ENCODE data around the gene SLC12A3.

Gene SLC12A3

GRCh38 chr16:56939801-56940200 is 74.8 kb downstream of the SLC12A3 start:
- TF ChIP-seq EZH2phosphoT487 (IDR thresholded peaks at IDR 0.05; ENCODE audit: low read depth) = no peak
- TF ChIP-seq, protein P1, sequence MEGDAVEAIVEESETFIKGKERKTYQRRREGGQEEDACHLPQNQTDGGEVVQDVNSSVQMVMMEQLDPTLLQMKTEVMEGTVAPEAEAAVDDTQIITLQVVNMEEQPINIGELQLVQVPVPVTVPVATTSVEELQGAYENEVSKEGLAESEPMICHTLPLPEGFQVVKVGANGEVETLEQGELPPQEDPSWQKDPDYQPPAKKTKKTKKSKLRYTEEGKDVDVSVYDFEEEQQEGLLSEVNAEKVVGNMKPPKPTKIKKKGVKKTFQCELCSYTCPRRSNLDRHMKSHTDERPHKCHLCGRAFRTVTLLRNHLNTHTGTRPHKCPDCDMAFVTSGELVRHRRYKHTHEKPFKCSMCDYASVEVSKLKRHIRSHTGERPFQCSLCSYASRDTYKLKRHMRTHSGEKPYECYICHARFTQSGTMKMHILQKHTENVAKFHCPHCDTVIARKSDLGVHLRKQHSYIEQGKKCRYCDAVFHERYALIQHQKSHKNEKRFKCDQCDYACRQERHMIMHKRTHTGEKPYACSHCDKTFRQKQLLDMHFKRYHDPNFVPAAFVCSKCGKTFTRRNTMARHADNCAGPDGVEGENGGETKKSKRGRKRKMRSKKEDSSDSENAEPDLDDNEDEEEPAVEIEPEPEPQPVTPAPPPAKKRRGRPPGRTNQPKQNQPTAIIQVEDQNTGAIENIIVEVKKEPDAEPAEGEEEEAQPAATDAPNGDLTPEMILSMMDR (IDR thresholded peaks at IDR 0.05; ENCODE audit: low read depth, low read length) = no peak
- Histone ChIP-seq H2AFZ (ENCODE audit: low read depth, low read length) (no peak overlapping the region), H3K4me2 (ENCODE audit: low read length) (peak overlapping the region; percentile 57), H3K4me3 (ENCODE audit: low read length) (no peak overlapping the region), H3K4me1 (ENCODE audit: low read length) (peaks cover 99% of the 10 kb centered on the region), H3K36me3 (replicated peaks; ENCODE audit: low read depth, low read length) (peaks cover 85% of the 10 kb centered on the region), H3K27ac (ENCODE audit: low read length) (peak overlapping the region; percentile 73; the same call in 1 of the 2 replicates), H4K20me1 (ENCODE audit: insufficient read depth, low read length) (peaks cover 74% of the 10 kb centered on the region), H3K79me2 (ENCODE audit: low read length) (peaks cover 71% of the 10 kb centered on the region), H3K9me3 (ENCODE audit: insufficient read depth, low read length) (no peaks in the 10 kb centered on the region), H3K9ac (ENCODE audit: low read length) (no peak overlapping the region), H3K27me3 (ENCODE audit: low read depth, low read length) (no peaks in the 10 kb centered on the region)

DNA sequence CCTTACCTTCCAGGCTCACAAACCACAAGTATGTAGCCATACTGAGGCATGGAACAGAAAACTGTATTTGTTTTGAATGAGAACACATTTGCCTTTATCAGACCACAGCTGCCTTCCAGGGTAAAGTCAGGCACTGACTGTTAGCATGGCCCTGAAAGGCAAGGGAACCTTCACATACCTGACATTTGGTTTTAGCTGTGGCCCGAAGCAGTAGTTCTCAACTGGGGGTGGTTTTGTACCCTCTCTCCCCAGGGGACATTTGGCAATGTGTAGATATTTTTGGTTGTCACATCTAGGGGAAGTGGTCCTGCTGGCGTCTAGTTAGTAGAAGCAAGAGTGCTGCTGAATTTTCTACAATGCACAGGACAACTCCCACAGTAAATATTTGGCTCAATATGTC is 76.1 kb downstream of the SLC12A3 start:
- peaks cover 61% of the 10 kb centered on the region for H4K20me1 ChIP-seq (ENCODE audit: insufficient read depth, low read length)
- no peaks in the 10 kb centered on the region for H3K27me3 ChIP-seq (ENCODE audit: low read depth, low read length)
- TF ChIP-seq EZH2phosphoT487 (IDR thresholded peaks at IDR 0.05; ENCODE audit: low read depth) = no peak
- TF ChIP-seq, protein P1 (IDR thresholded peaks at IDR 0.05; ENCODE audit: low read depth, low read length) = no peak
- peak overlapping the region; percentile 73 for H3K27ac ChIP-seq (ENCODE audit: low read length)
- H3K9ac ChIP-seq (ENCODE audit: low read length) = peak overlapping the region; percentile 20
- peaks cover 99% of the 10 kb centered on the region for H3K4me1 ChIP-seq (ENCODE audit: low read length)
- peaks cover 58% of the 10 kb centered on the region for H3K79me2 ChIP-seq (ENCODE audit: low read length)
- peaks cover 75% of the 10 kb centered on the region for H3K36me3 ChIP-seq (replicated peaks; ENCODE audit: low read depth, low read length)
- H3K4me2 ChIP-seq (ENCODE audit: low read length) = peak overlapping the region; percentile 57
- H3K4me3 ChIP-seq (ENCODE audit: low read length) = peak overlapping the region; percentile 9; the same call in 1 of the 2 replicates
- no peaks in the 10 kb centered on the region for H3K9me3 ChIP-seq (ENCODE audit: insufficient read depth, low read length)
- H2AFZ ChIP-seq (ENCODE audit: low read depth, low read length) = no peak overlapping the region

DNA sequence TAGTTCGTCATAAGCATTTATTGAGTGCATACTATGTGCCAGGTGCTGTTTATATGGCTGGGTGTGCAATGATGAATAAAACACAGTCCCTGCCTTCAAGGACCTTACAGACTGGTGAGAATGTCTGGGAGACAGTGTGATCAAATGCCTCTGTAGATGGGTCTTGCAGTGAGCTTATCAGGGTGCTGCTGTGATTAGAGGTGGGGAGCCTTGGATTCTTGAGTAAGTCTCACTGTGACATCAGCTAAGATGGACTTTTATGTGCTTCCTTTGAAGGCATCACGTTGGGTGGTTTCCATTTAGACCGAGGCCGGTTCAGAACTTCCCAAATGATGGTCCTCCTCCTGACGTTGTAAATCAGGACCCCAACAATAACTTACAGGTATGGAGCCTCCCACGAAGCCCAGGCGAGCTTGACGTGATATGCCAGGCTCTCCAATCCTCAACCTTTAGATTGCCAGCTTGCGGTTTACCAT is 76.9 kb downstream of the SLC12A3 start:
- Histone ChIP-seq H3K9me3 (ENCODE audit: insufficient read depth, low read length) (no peaks in the 10 kb centered on the region), H3K79me2 (ENCODE audit: low read length) (peaks cover 50% of the 10 kb centered on the region), H4K20me1 (ENCODE audit: insufficient read depth, low read length) (peaks cover 53% of the 10 kb centered on the region), H3K27me3 (ENCODE audit: low read depth, low read length) (no peaks in the 10 kb centered on the region), H3K36me3 (replicated peaks; ENCODE audit: low read depth, low read length) (peaks cover 73% of the 10 kb centered on the region), H3K4me3 (ENCODE audit: low read length) (peak overlapping the region; percentile 21), H3K4me1 (ENCODE audit: low read length) (peaks cover 97% of the 10 kb centered on the region), H3K27ac (ENCODE audit: low read length) (peak overlapping the region; percentile 97), H3K4me2 (ENCODE audit: low read length) (peak overlapping the region; percentile 68), H2AFZ (ENCODE audit: low read depth, low read length) (no peak overlapping the region), H3K9ac (ENCODE audit: low read length) (peak overlapping the region; percentile 6; the same call in 1 of the 2 replicates)
- TF ChIP-seq, protein P1 (IDR thresholded peaks at IDR 0.05; ENCODE audit: low read depth, low read length) = no peak
- no peak for TF ChIP-seq EZH2phosphoT487 (IDR thresholded peaks at IDR 0.05; ENCODE audit: low read depth)

- H3K4me1 ChIP-seq (ENCODE audit: low read length) = peaks cover 78% of the 10 kb centered on the region
- H3K9me3 ChIP-seq (ENCODE audit: insufficient read depth, low read length) = no peaks in the 10 kb centered on the region
- H3K27ac ChIP-seq (ENCODE audit: low read length) = peak overlapping the region; percentile 97
- H3K4me2 ChIP-seq (ENCODE audit: low read length) = peak overlapping the region; percentile 68
- H3K9ac ChIP-seq (ENCODE audit: low read length) = peak overlapping the region; percentile 64
- no peak overlapping the region for H2AFZ ChIP-seq (ENCODE audit: low read depth, low read length)
- no peaks in the 10 kb centered on the region for H3K27me3 ChIP-seq (ENCODE audit: low read depth, low read length)
- peaks cover 35% of the 10 kb centered on the region for H4K20me1 ChIP-seq (ENCODE audit: insufficient read depth, low read length)
- peaks cover 31% of the 10 kb centered on the region for H3K79me2 ChIP-seq (ENCODE audit: low read length)
- H3K36me3 ChIP-seq (replicated peaks; ENCODE audit: low read depth, low read length) = peaks cover 68% of the 10 kb centered on the region
- no peak for TF ChIP-seq EZH2phosphoT487 (IDR thresholded peaks at IDR 0.05; ENCODE audit: low read depth)
- TF ChIP-seq, protein P1 (IDR thresholded peaks at IDR 0.05; ENCODE audit: low read depth, low read length) = no peak
- H3K4me3 ChIP-seq (ENCODE audit: low read length) = peak overlapping the region; percentile 40
Observed at GRCh38 chr16:56943761-56944375, 78.9 kb downstream of the SLC12A3 start.
